Cerebellar nuclear complex (tissue), 1 donor: ENCODE measurements around the gene LUC7L3.
"Not testable (repeated sequence)": the region's sequence is repeated elsewhere in the genome, so short reads cannot be mapped to it uniquely, and the experiment has no call there.

Experiments used
- DNase-seq, 2 experiments: peaks; one replicate each; lab custom pipeline; 2025; lab: John Stamatoyannopoulos, UW

LUC7L3 gene

DNA sequence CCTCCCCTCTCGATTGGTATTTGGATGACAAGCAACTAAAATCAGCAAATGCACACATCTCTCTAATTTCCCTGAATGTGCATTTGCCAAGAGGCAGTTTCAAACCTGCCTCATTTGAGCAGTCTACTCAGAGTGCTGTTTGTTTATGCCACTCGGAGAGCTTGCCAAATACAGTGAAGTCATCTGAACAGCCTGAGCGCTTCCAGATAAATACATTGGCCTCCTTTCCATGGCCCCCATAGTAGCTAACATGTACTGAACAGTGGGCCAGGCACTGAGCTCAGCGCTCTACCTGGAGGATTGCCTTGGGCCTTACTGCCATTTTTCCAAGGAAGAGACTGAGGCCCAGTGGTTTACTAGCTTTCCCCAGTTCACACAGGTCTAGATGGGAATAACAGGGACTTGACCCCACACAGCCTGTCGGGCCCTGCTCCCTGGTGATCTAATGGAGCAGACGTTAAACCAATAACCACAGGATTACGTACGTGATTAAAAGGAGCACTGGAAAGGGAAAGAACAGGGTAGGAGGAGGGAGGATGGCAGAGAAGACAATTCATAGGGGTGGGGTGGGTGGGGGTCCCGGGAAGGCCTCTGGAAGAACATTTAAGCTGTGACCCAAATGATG is 66.7 kb downstream of the LUC7L3 start:
- DNase-seq: peak in 1 of 2 experiments; percentile 39

- no peak for DNase-seq
Observed at GRCh38 chr17:50787106-50787505, 67.7 kb downstream of the LUC7L3 start.

DNA sequence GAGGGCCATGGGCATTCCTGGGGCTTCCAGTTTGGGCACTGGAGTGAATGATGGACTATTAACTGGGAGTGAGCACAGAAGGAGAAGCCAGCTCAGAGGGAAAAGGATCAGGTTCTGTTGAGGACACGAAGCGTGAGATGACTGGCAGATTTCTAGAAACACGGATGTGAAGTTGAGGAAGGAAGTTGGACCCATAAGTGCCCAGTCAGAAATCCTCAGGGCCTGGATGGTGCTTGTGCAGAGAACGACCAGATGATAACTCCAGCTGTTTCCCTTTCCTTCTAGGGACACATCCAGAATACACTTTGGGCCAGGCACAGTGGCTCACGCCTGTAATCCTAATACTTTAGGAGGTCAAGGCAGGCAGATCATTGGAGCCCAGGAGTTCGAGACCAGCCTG is 71.2 kb downstream of the LUC7L3 start:
- no peak for DNase-seq

DNA sequence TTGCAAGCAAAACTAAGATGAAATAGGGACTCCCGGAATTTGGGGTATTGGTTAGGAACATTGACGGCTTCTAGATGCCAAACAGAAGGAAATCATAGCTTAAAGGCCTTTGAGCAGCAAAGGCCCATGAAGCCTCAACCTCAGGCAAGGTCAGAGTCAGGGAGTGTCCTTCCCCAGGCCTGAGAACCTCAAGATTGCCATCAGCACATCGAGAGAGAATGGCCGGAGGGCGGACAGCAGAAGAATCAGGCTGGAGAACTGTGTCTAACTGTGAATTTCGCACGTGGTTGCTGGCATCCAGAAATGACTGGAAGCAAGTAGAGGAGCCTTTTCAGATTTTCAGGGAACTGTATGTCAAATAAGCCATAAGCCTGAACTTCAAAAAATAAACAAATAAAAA is 72.7 kb downstream of the LUC7L3 start:
- DNase-seq: no peak

GRCh38 chr17:50793007-50793406 is 73.6 kb downstream of the LUC7L3 start:
- DNase-seq: no peak

GRCh38 chr17:50794361-50794760 is 75.0 kb downstream of the LUC7L3 start:
- no peak for DNase-seq

DNA sequence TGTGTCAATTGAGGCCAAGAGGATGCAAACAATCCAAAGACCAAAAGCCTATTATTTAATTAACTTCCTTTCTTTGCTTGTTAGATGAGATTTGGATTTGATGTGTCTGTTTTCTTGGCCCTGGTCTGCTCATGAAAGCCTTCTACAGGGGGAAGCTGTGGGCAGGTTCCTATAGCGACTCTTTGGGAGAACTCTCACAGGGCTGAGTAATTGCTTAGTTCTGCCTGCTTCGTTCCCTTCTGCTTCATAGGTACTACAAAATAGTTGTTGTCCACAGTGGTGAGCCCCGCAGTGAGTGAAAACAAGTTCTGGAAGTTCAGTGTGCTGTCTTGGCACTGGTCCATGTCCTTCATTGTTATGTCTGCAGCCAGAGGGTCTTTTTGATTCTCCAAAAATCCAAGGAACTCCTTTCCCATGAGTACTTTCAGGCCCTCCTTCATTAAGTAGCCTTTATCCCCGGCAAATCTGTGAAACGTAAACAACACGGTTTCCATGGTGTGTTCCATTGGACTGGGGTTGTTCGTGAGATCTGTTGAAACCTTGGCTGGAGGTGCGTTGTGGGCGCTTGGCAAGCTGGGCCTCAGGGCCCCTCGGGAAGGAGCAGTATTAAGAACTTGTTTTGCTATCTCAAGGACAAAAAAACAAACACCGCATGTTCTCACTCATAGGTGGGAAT is 77.9 kb downstream of the LUC7L3 start:
- DNase-seq: no peak

- no peak for DNase-seq
Observed at GRCh38 chr17:50798424-50799288, 79.3 kb downstream of the LUC7L3 start.

DNA sequence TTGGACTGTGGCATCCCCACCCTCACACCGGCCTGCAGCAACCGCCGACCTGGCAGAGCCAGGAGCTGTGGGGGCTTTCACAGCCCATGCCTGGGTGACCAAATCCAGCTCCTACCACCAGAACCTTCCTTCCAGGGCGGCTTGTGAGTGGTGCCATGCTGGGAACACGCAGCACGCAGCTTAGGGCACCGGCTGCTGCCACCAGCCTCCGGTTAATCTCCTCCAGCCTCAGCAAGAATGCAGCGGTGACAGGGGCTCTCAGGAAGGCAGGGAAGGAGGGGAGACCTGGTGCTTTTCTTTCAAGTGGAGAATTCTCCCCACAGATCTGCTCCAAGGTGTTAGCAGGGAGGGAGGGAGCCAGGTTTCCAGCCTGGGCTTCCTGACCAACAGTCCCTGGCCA is 80.2 kb downstream of the LUC7L3 start:
- no peak for DNase-seq

DNA sequence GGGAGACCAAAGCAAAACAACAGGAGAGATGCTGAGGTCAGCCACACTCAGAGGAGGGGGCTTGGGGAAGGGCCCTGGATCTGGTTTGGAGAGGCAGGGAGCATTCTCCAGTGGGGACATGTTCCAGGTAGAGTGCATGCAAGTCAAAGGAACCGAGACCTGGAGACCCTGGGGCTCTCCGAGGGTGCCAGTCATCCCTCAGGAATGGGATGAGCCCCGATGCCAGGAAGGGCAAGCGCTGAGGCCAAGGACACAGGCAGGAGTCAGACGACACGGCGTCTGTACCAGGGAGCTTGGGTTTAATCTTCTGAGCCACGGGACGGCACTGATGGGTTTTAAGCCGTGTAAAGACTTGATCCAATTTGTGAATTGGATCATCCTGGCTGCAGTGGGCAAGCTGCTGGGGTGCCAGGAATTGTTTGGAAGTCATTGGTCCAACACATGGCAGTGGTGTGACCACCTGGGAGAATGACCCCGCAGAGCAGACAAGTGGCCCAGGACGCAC is 80.8 kb downstream of the LUC7L3 start:
- DNase-seq: no peak

GRCh38 chr17:50802609-50803571 is 83.5 kb downstream of the LUC7L3 start:
- no peak for DNase-seq

- DNase-seq: no peak
Observed at GRCh38 chr17:50803676-50804075, 84.3 kb downstream of the LUC7L3 start.

- not testable (repeated sequence) for DNase-seq
Observed at GRCh38 chr17:50804749-50805475, 85.5 kb downstream of the LUC7L3 start.

DNA sequence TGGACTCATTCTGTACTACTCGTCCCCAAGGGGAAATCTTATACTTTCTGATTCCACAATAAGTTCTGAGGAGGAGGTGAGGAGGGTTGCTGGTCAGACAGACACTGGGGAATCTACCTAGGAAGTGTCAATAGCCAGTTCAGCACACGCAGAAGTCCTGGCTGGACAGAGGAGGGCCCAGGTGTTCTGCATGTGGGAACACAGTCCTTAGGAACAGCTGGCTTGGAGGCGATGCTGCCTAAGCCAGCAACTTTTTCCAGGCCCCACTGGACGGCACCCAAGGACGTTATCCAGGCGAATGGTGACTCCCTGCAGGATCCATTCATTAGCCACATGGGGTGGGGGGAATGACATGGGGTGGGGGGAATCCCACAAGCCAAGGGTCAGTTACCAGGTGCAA is 86.1 kb downstream of the LUC7L3 start:
- no peak for DNase-seq
